Smooth muscle cell (in vitro differentiated cells): ENCODE data around the gene PEX11B. TPM values are rescaled to one million over a fixed set of nuclear protein-coding genes. Genes with fewer than 3 reads are reported as not detected.

Source experiments
- DNase-seq: peaks from one replicate; lab custom pipeline; 2025; ENCODE audit not compliant: unreplicated experiment; lab: John Stamatoyannopoulos, UW
- H2AFZ ChIP-seq: fragments of 200-600 bp; sonication (generic); 2 replicates; pipeline ENCODE4 v1.6.0; 2016; ENCODE audit warnings: antibody characterized with exemption, low read depth, mild to moderate bottlenecking
- H3F3A ChIP-seq: fragments of 200-600 bp; sonication (generic); 2 replicates; pipeline ENCODE4 v1.6.0; 2017; ENCODE audit warnings: antibody characterized with exemption, low read depth
- H3K27ac ChIP-seq: fragments of 200-600 bp; sonication (generic); 2 replicates; pipeline ENCODE4 v1.5.1; 2016; ENCODE audit warnings: low read depth, mild to moderate bottlenecking
- H3K27me3 ChIP-seq: fragments of 200-600 bp; sonication (generic); 2 replicates; pipeline ENCODE4 v1.6.1; 2016; ENCODE audit warnings: low read depth, mild to moderate bottlenecking
- H3K36me3 ChIP-seq: fragments of 200-600 bp; sonication (generic); 2 replicates; pipeline ENCODE4 v1.5.1; 2016; ENCODE audit warnings: low read depth
- H3K4me1 ChIP-seq: fragments of 200-600 bp; sonication (generic); 2 replicates; pipeline ENCODE4 v1.5.1; 2016; ENCODE audit warnings: low read depth
- H3K4me2 ChIP-seq: fragments of 200-600 bp; sonication (generic); 2 replicates; pipeline ENCODE4 v1.6.0; 2016; ENCODE audit warnings: mild to moderate bottlenecking
- H3K4me3 ChIP-seq: fragments of 200-600 bp; sonication (generic); 2 replicates; pipeline ENCODE4 v1.5.1; 2016; ENCODE audit warnings: mild to moderate bottlenecking
- H3K79me2 ChIP-seq: fragments of 200-600 bp; sonication (generic); 2 replicates; pipeline ENCODE4 v1.6.0; 2016; ENCODE audit warnings: low read depth, mild to moderate bottlenecking
- H3K9ac ChIP-seq: fragments of 200-600 bp; sonication (generic); 2 replicates; pipeline ENCODE4 v1.6.0; 2016; ENCODE audit warnings: low read depth
- H3K9me3 ChIP-seq: fragments of 200-600 bp; sonication (generic); replicated peaks from 2 replicates; pipeline ENCODE4 v1.5.1; 2016; ENCODE audit warnings: low read depth
- H4K20me1 ChIP-seq: fragments of 200-600 bp; sonication (generic); 2 replicates; pipeline ENCODE4 v1.6.0; 2016; ENCODE audit warnings: low read depth
- WGBS: methylation state at CpG from one replicate; pipeline ENCODE4 v1.1.7; 2016; ENCODE audit warnings: low lambda C conversion rate; 5-methylcytosine and 5-hydroxymethylcytosine counted together
- polyA plus RNA-seq: library from polyadenylated mRNA; unstranded; fragments of >200 nt; fragmentation: Nextera tagmentation; extraction: Ambion mirVana; gene quantifications from 2 replicates; pipeline ENCODE4 v1.2.1, GENCODE V29; 2016
- total RNA-seq: library from RNA; depleted of rRNA; stranded (reverse); fragments of >200 nt; gene quantifications from 2 replicates; pipeline ENCODE4 v1.2.3, GENCODE V29; 2014
- TF ChIP-seq, protein P1 (sequence below): fragments of 200-600 bp; sonication (generic); IDR thresholded peaks from 2 replicates; pipeline ENCODE4 v1.5.1; 2017; ENCODE audit warnings: borderline replicate concordance, mild to moderate bottlenecking, antibody characterized with exemption; ENCODE audit not compliant: insufficient read depth, poor library complexity, severe bottlenecking

The PEX11B gene
- total and polyA plus RNA-seq, 2 experiments from 2014 or later, result 22.8 to 28.5 TPM

- Histone ChIP-seq H3K4me3 (peak overlapping the region; percentile 62), H3K27ac (peak overlapping the region; percentile 81), H3K36me3 (no peaks in the 10 kb centered on the region), H3F3A (peaks cover 11% of the 10 kb centered on the region), H3K27me3 (no peaks in the 10 kb centered on the region), H4K20me1 (no peaks in the 10 kb centered on the region), H3K9me3 (no peaks in the 10 kb centered on the region), H3K79me2 (peaks cover 12% of the 10 kb centered on the region), H3K4me1 (peaks cover 23% of the 10 kb centered on the region), H3K9ac (peak overlapping the region; percentile 80), H3K4me2 (peak overlapping the region; percentile 97), H2AFZ (peak overlapping the region; percentile 90)
- no peak for DNase-seq
- TF ChIP-seq, protein P1, sequence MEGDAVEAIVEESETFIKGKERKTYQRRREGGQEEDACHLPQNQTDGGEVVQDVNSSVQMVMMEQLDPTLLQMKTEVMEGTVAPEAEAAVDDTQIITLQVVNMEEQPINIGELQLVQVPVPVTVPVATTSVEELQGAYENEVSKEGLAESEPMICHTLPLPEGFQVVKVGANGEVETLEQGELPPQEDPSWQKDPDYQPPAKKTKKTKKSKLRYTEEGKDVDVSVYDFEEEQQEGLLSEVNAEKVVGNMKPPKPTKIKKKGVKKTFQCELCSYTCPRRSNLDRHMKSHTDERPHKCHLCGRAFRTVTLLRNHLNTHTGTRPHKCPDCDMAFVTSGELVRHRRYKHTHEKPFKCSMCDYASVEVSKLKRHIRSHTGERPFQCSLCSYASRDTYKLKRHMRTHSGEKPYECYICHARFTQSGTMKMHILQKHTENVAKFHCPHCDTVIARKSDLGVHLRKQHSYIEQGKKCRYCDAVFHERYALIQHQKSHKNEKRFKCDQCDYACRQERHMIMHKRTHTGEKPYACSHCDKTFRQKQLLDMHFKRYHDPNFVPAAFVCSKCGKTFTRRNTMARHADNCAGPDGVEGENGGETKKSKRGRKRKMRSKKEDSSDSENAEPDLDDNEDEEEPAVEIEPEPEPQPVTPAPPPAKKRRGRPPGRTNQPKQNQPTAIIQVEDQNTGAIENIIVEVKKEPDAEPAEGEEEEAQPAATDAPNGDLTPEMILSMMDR, result no peak
- 80% methylated on average over 20 of the region's 20 CpGs for WGBS
These were observed 9.6 kb upstream of the PEX11B start for GRCh38 chr1:145927916-145928643.

DNA sequence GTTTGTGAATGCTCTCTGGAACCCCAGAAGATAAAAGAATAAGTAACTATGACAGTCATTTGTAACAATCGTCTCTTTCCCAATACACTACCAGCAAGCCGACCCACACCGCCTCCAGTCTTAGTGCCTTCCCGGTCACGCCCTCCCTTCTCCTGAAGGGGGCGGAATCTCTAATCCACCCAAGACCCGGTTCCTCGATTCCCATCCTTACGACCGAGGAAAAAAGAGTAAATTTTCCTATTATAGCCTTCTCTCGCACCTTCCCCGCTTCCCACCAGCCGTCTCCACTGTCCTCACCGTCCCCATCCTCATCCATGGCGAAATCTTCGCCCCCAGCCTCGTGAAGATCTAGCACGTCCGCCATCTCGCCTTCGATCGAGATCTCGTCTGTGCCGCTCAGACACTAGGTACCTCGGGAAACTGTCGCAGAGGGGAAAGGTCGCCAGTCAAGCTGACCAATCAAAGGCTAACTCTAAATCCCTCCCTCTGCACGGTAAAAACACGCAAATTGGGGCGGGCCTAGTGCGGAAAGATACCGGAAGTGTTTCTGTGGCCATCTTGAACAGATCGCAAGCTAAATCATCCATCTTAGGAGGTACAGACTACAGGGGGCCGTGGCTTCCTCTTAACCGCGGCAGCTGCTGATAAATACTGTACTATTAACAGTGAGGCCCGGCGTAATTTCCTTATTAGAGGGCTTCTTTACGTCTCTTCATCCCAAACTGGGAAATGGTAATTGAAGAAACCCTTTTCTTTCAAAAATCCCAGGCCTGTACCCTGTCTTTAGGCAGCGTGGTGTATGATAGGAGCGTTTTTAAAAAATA, 8.8 kb upstream of the PEX11B start, which contains the start of gene RBM8A:
Gene RBM8A, minus strand, starts transcription at position 422 of the 824 bp plus-strand sequence. Its CDS starts 58 bp downstream, at position 364.
- Histone ChIP-seq H3K27me3 (no peaks in the 10 kb centered on the region), H2AFZ (peak within 1 kb of the TSS; percentile 90), H3K9ac (peak within 1 kb of the TSS; percentile 80), H3K4me3 (peak within 1 kb of the TSS; percentile 62), H4K20me1 (no peaks in the 10 kb centered on the region), H3K9me3 (no peaks in the 10 kb centered on the region), H3K36me3 (no peaks in the 10 kb centered on the region), H3K4me2 (peak within 1 kb of the TSS; percentile 97), H3K79me2 (peaks cover 12% of the 10 kb centered on the region), H3F3A (peaks cover 11% of the 10 kb centered on the region), H3K4me1 (peaks cover 17% of the 10 kb centered on the region), H3K27ac (peak within 1 kb of the TSS; percentile 81)
- peak; percentile 63 for DNase-seq
- under 1% methylated on average over 41 of the region's 41 CpGs for WGBS
- TF ChIP-seq, protein P1, result peak; percentile 46

DNA sequence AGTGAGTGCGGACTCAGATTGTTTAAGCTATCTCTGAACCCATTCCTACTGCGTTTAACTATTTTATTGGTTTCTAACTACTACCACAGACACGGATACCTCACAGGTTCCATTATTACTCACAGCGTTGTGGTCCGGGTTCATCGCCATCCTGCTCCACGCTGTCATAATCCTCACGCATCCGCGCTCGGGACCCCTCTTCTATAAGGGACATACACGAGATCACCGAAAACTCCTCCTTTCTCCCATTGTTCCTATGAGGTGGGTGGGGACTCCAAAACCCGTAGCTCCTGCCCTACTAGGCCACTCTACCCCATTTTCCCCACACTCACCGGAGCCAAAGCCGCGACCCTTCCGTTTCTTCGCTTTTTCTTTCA, 8.2 kb upstream of the PEX11B start:
- TF ChIP-seq, protein P1, result no peak
- peak overlapping the region; percentile 81 for H3K27ac ChIP-seq
- no peaks in the 10 kb centered on the region for H3K27me3 ChIP-seq
- H2AFZ ChIP-seq, result peak overlapping the region; percentile 90
- H3K79me2 ChIP-seq, result peaks cover 12% of the 10 kb centered on the region
- H3K4me3 ChIP-seq, result peak overlapping the region; percentile 62
- H3K4me1 ChIP-seq, result peaks cover 15% of the 10 kb centered on the region
- peaks cover 11% of the 10 kb centered on the region for H3F3A ChIP-seq
- DNase-seq, result no peak
- no peaks in the 10 kb centered on the region for H3K36me3 ChIP-seq
- whole genome bisulfite sequencing, result 12% methylated on average over 19 of the region's 19 CpGs
- H3K9me3 ChIP-seq, result no peaks in the 10 kb centered on the region
- peak overlapping the region; percentile 80 for H3K9ac ChIP-seq
- peak overlapping the region; percentile 97 for H3K4me2 ChIP-seq
- no peaks in the 10 kb centered on the region for H4K20me1 ChIP-seq
